ENCODE results near the gene SSX7. TPM values are rescaled to one million over a fixed set of nuclear protein-coding genes. Genes with fewer than 3 reads are reported as not detected.
"Not testable (repeated sequence)": the region's sequence is repeated elsewhere in the genome, so short reads cannot be mapped to it uniquely, and the experiment has no call there.

The SSX7 gene
- total and polyA plus RNA-seq, 2 donors (not counting 1 experiment from before 2014, with no cell fraction given): not detected

GRCh38 chrX:52650676-52651075 is 4.0 kb downstream of the SSX7 start:
- H2AFZ ChIP-seq (ENCODE audit: insufficient read depth, low read depth, low read length, poor library complexity, severe bottlenecking); DNase-seq; H3K9me3 Mint-ChIP-seq (ENCODE audit: insufficient read depth); H3K4me3 ChIP-seq (ENCODE audit: control extremely low read depth in 1 of 5, extremely low read depth in 1 of 5, insufficient read depth in 1 of 5, low read depth in 2 of 5, low read length in 4 of 5); H3K4me2 ChIP-seq (replicated peaks; ENCODE audit: low read depth, low read length, poor library complexity, severe bottlenecking); CTCF ChIA-PET; H3K4me1 Mint-ChIP-seq; H3K27me3 Mint-ChIP-seq; H3K27me3 ChIP-seq (replicated peaks in 1 of 4; ENCODE audit: control extremely low read depth in 1 of 4, control insufficient read depth in 3 of 4, insufficient read depth in 4 of 4, low read length in 3 of 4); H4K20me1 ChIP-seq (ENCODE audit: control insufficient read depth, insufficient read depth, low read length, poor library complexity, severe bottlenecking); H3K9ac ChIP-seq (ENCODE audit: low read length); H3K9me3 ChIP-seq (ENCODE audit: control extremely low read depth in 1 of 3, control insufficient read depth in 2 of 3, insufficient read depth in 1 of 3, low read length in 2 of 3); H3K4me1 ChIP-seq (ENCODE audit: control insufficient read depth in 2 of 2, insufficient read depth in 2 of 2, low read length in 2 of 2); H3K79me2 ChIP-seq (ENCODE audit: control insufficient read depth, insufficient read depth, low read length); POLR2A ChIA-PET; H3K4me3 Mint-ChIP-seq; H3K36me3 ChIP-seq (replicated peaks in 1 of 2; ENCODE audit: control extremely low read depth in 1 of 2, control insufficient read depth in 1 of 2, extremely low read depth in 1 of 2, insufficient read depth in 2 of 2, low read length in 1 of 2); H3K27ac Mint-ChIP-seq; H3K27ac ChIP-seq (ENCODE audit: low read length in 2 of 2); ATAC-seq (ENCODE audit: low read depth); intact Hi-C loops (cut with micrococcal nuclease): not testable (repeated sequence)
- no CpG with 5 or more reads among the region's 3 CpGs for WGBS (ENCODE audit: insufficient coverage)

GRCh38 chrX:52648956-52649355 is 5.7 kb downstream of the SSX7 start:
- H3K9me3 ChIP-seq (ENCODE audit: control extremely low read depth in 1 of 3, control insufficient read depth in 2 of 3, insufficient read depth in 1 of 3, low read length in 2 of 3); H3K79me2 ChIP-seq (ENCODE audit: control insufficient read depth, insufficient read depth, low read length); H3K27ac Mint-ChIP-seq; H3K36me3 ChIP-seq (replicated peaks in 1 of 2; ENCODE audit: control extremely low read depth in 1 of 2, control insufficient read depth in 1 of 2, extremely low read depth in 1 of 2, insufficient read depth in 2 of 2, low read length in 1 of 2); H2AFZ ChIP-seq (ENCODE audit: insufficient read depth, low read depth, low read length, poor library complexity, severe bottlenecking); H3K4me3 ChIP-seq (ENCODE audit: control extremely low read depth in 1 of 5, extremely low read depth in 1 of 5, insufficient read depth in 1 of 5, low read depth in 2 of 5, low read length in 4 of 5); H3K4me1 Mint-ChIP-seq; H3K9me3 Mint-ChIP-seq (ENCODE audit: insufficient read depth); H3K4me1 ChIP-seq (ENCODE audit: control insufficient read depth in 2 of 2, insufficient read depth in 2 of 2, low read length in 2 of 2); H3K9ac ChIP-seq (ENCODE audit: low read length); H3K27me3 Mint-ChIP-seq; POLR2A ChIA-PET; H3K4me3 Mint-ChIP-seq; ATAC-seq (ENCODE audit: low read depth); H4K20me1 ChIP-seq (ENCODE audit: control insufficient read depth, insufficient read depth, low read length, poor library complexity, severe bottlenecking); CTCF ChIA-PET; H3K27me3 ChIP-seq (replicated peaks in 1 of 4; ENCODE audit: control extremely low read depth in 1 of 4, control insufficient read depth in 3 of 4, insufficient read depth in 4 of 4, low read length in 3 of 4); intact Hi-C loops (cut with micrococcal nuclease); DNase-seq; H3K4me2 ChIP-seq (replicated peaks; ENCODE audit: low read depth, low read length, poor library complexity, severe bottlenecking); H3K27ac ChIP-seq (ENCODE audit: low read length in 2 of 2): not testable (repeated sequence)
- WGBS (ENCODE audit: insufficient coverage): no CpG with 5 or more reads among the region's 7 CpGs

GRCh38 chrX:52628483-52628882 is 26.2 kb downstream of the SSX7 start:
- H3K36me3 ChIP-seq (replicated peaks in 1 of 2; ENCODE audit: control extremely low read depth in 1 of 2, control insufficient read depth in 1 of 2, extremely low read depth in 1 of 2, insufficient read depth in 2 of 2, low read length in 1 of 2); H3K79me2 ChIP-seq (ENCODE audit: control insufficient read depth, insufficient read depth, low read length); H3K4me1 ChIP-seq (ENCODE audit: control insufficient read depth in 2 of 2, insufficient read depth in 2 of 2, low read length in 2 of 2); POLR2A ChIA-PET; H3K27me3 ChIP-seq (replicated peaks in 1 of 4; ENCODE audit: control extremely low read depth in 1 of 4, control insufficient read depth in 3 of 4, insufficient read depth in 4 of 4, low read length in 3 of 4); H3K4me3 Mint-ChIP-seq; H3K9me3 Mint-ChIP-seq (ENCODE audit: insufficient read depth); H3K9ac ChIP-seq (ENCODE audit: low read length); H4K20me1 ChIP-seq (ENCODE audit: control insufficient read depth, insufficient read depth, low read length, poor library complexity, severe bottlenecking); CTCF ChIA-PET; H3K9me3 ChIP-seq (ENCODE audit: control extremely low read depth in 1 of 3, control insufficient read depth in 2 of 3, insufficient read depth in 1 of 3, low read length in 2 of 3); H3K4me3 ChIP-seq (ENCODE audit: control extremely low read depth in 1 of 5, extremely low read depth in 1 of 5, insufficient read depth in 1 of 5, low read depth in 2 of 5, low read length in 4 of 5); H3K4me1 Mint-ChIP-seq; intact Hi-C loops (cut with micrococcal nuclease); ATAC-seq (ENCODE audit: low read depth); H2AFZ ChIP-seq (ENCODE audit: insufficient read depth, low read depth, low read length, poor library complexity, severe bottlenecking); H3K27ac Mint-ChIP-seq; H3K4me2 ChIP-seq (replicated peaks; ENCODE audit: low read depth, low read length, poor library complexity, severe bottlenecking); H3K27ac ChIP-seq (ENCODE audit: low read length in 2 of 2); DNase-seq; H3K27me3 Mint-ChIP-seq: not testable (repeated sequence)
- WGBS (ENCODE audit: insufficient coverage): no CpG with 5 or more reads among the region's 3 CpGs

GRCh38 chrX:52620661-52621060 is 34.0 kb downstream of the SSX7 start:
- H3K27ac Mint-ChIP-seq: not testable (repeated sequence)

More at GRCh38 chrX:52620661-52621060, 34.0 kb downstream of the SSX7 start:
- H3K4me1 ChIP-seq (ENCODE audit: control insufficient read depth in 2 of 2, insufficient read depth in 2 of 2, low read length in 2 of 2); H3K9ac ChIP-seq (ENCODE audit: low read length); H3K27me3 Mint-ChIP-seq; H3K27me3 ChIP-seq (replicated peaks in 1 of 4; ENCODE audit: control extremely low read depth in 1 of 4, control insufficient read depth in 3 of 4, insufficient read depth in 4 of 4, low read length in 3 of 4); POLR2A ChIA-PET; H3K36me3 ChIP-seq (replicated peaks in 1 of 2; ENCODE audit: control extremely low read depth in 1 of 2, control insufficient read depth in 1 of 2, extremely low read depth in 1 of 2, insufficient read depth in 2 of 2, low read length in 1 of 2); DNase-seq; CTCF ChIA-PET; H3K4me3 ChIP-seq (ENCODE audit: control extremely low read depth in 1 of 5, extremely low read depth in 1 of 5, insufficient read depth in 1 of 5, low read depth in 2 of 5, low read length in 4 of 5); H4K20me1 ChIP-seq (ENCODE audit: control insufficient read depth, insufficient read depth, low read length, poor library complexity, severe bottlenecking); intact Hi-C loops (cut with micrococcal nuclease); H2AFZ ChIP-seq (ENCODE audit: insufficient read depth, low read depth, low read length, poor library complexity, severe bottlenecking); H3K27ac ChIP-seq (ENCODE audit: low read length in 2 of 2); H3K9me3 ChIP-seq (ENCODE audit: control extremely low read depth in 1 of 3, control insufficient read depth in 2 of 3, insufficient read depth in 1 of 3, low read length in 2 of 3); H3K79me2 ChIP-seq (ENCODE audit: control insufficient read depth, insufficient read depth, low read length); ATAC-seq (ENCODE audit: low read depth); H3K4me3 Mint-ChIP-seq; H3K9me3 Mint-ChIP-seq (ENCODE audit: insufficient read depth); H3K4me2 ChIP-seq (replicated peaks; ENCODE audit: low read depth, low read length, poor library complexity, severe bottlenecking): not testable (repeated sequence)
- WGBS (ENCODE audit: insufficient coverage): no CpG with 5 or more reads among the region's 8 CpGs
- peaks cover 10% of the 10 kb centered on the region for H3K4me1 Mint-ChIP-seq

Measured in B cell (primary cell).